OCI-LY3 (cell line): ENCODE data around the gene SORCS1.

Experiments used
- EZH2phosphoT487 ChIP-seq: fragments of 200-600 bp; shearing (Covaris generic); IDR thresholded peaks from 2 replicates; pipeline ENCODE4 v1.6.1; 2018; ENCODE audit warnings: antibody characterized with exemption, mixed run types, low read depth
- TF ChIP-seq, protein P1 (sequence below): fragments of 200-600, 300-600 bp; sonication (generic); IDR thresholded peaks from 2 replicates; pipeline ENCODE4 v1.5.1; 2014; ENCODE audit warnings: antibody characterized with exemption, low read length, low read depth

DNA sequence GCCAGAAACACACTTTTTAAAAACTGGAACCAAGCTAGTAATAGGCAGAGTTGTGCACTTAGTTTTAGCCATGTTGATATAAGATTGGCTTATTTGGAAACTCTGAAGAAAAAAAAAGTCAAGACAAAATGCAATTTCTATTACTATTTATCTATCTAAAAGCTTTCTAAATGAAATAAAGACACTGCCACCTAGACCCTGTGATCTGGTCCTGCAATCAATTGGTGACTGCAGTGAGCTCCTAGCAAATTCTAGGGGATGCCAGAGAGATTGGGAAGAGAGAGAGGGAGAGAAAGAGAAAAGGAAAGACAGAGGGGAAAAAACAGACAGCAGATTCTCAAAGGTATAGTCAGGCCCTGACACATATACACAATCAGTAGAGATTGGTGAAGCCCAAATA lies 25.3 kb downstream of the SORCS1 start:
- TF ChIP-seq, protein P1, sequence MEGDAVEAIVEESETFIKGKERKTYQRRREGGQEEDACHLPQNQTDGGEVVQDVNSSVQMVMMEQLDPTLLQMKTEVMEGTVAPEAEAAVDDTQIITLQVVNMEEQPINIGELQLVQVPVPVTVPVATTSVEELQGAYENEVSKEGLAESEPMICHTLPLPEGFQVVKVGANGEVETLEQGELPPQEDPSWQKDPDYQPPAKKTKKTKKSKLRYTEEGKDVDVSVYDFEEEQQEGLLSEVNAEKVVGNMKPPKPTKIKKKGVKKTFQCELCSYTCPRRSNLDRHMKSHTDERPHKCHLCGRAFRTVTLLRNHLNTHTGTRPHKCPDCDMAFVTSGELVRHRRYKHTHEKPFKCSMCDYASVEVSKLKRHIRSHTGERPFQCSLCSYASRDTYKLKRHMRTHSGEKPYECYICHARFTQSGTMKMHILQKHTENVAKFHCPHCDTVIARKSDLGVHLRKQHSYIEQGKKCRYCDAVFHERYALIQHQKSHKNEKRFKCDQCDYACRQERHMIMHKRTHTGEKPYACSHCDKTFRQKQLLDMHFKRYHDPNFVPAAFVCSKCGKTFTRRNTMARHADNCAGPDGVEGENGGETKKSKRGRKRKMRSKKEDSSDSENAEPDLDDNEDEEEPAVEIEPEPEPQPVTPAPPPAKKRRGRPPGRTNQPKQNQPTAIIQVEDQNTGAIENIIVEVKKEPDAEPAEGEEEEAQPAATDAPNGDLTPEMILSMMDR: 0 out of 2 replicates have a peak, but pooled peaks have one; percentile 15
- TF ChIP-seq EZH2phosphoT487: no peak
